ENCODE measurements around the gene RBM10. TPM values are rescaled to one million over a fixed set of nuclear protein-coding genes. Genes with fewer than 3 reads are reported as not detected.

Gene RBM10
- total and polyA plus RNA-seq, 2 experiments from 2014 or later: 39.5 to 101 TPM

GRCh38 chrX:47231167-47231566, 86.1 kb downstream of the RBM10 start:
- Histone ChIP-seq H3K79me2 (replicated peaks; ENCODE audit: insufficient read depth) (peaks cover 24% of the 10 kb centered on the region), H2AFZ (no peak overlapping the region), H3K9me2 (ENCODE audit: insufficient read depth) (no peaks in the 10 kb centered on the region), H4K20me1 (replicated peaks; ENCODE audit: insufficient read depth) (no peaks in the 10 kb centered on the region), H3K27me3 (ENCODE audit: insufficient read depth) (no peaks in the 10 kb centered on the region), H3F3A (replicated peaks; ENCODE audit: low read depth) (no peaks in the 10 kb centered on the region), H3K36me3 (ENCODE audit: insufficient read depth) (no peaks in the 10 kb centered on the region), H3K4me2 (no peak overlapping the region), H3K27ac (ENCODE audit: low read depth) (no peak overlapping the region), H3K4me1 (ENCODE audit: insufficient read depth) (peaks cover 4% of the 10 kb centered on the region), H3K4me3 (no peak overlapping the region)
- Mint-ChIP-seq H3K27me3 (ENCODE audit: insufficient read depth, low read depth, poor library complexity) (peaks cover 4% of the 10 kb centered on the region), H3K9me3 (no peaks in the 10 kb centered on the region; the same call in 1 of the 3 replicates), H3K4me1 (peaks cover 10% of the 10 kb centered on the region; the same call in 2 of the 3 replicates), H3K4me3 (no peak overlapping the region), H3K36me3 (ENCODE audit: low read depth) (peaks cover 18% of the 10 kb centered on the region), H3K27ac (no peak overlapping the region)
- DNase-seq (ENCODE audit: low spot score) (no peak), ATAC-seq (no peak)
- no peak for TF ChIP-seq ETS1 (IDR thresholded peaks at IDR 0.05)
- TF ChIP-seq ZNF114 (CRISPR knock-in tag; IDR thresholded peaks at IDR 0.05): no peak
- TF ChIP-seq NANOG (IDR thresholded peaks at IDR 0.05; ENCODE audit: borderline replicate concordance): no peak
- TF ChIP-seq CREB1 (CRISPR knock-in tag; IDR thresholded peaks at IDR 0.05; ENCODE audit: low read depth): no peak
- TF ChIP-seq ZNF331 (CRISPR knock-in tag; IDR thresholded peaks at IDR 0.05; ENCODE audit: low read depth): no peak

GRCh38 chrX:47232197-47232802, 87.3 kb downstream of the RBM10 start:
- H3K9me3 Mint-ChIP-seq: no peaks in the 10 kb centered on the region; the same call in 1 of the 3 replicates
- no peak for TF ChIP-seq POLR2AphosphoS5 (IDR thresholded peaks at IDR 0.05; ENCODE audit: low read depth)
- no peak for TF ChIP-seq STAT1 (IDR thresholded peaks at IDR 0.05; ENCODE audit: unreplicated experiment)
- TF ChIP-seq EZH2phosphoT487 (IDR thresholded peaks at IDR 0.05; ENCODE audit: unreplicated experiment): no peak
- TF ChIP-seq CREB1 (CRISPR knock-in tag; IDR thresholded peaks at IDR 0.05; ENCODE audit: low read depth): no peak
- no peak for TF ChIP-seq REST (IDR thresholded peaks at IDR 0.05; ENCODE audit: unreplicated experiment)
- TF ChIP-seq ZNF114 (CRISPR knock-in tag; IDR thresholded peaks at IDR 0.05): no peak
- TF ChIP-seq ETS1 (IDR thresholded peaks at IDR 0.05): no peak
- TF ChIP-seq EZH2 (IDR thresholded peaks at IDR 0.05; ENCODE audit: low read depth, unreplicated experiment): no peak
- TF ChIP-seq NANOG (IDR thresholded peaks at IDR 0.05; ENCODE audit: borderline replicate concordance): no peak
- no peak for TF ChIP-seq ZNF331 (CRISPR knock-in tag; IDR thresholded peaks at IDR 0.05; ENCODE audit: low read depth)
- no peak for TF ChIP-seq CTCF (conservative IDR thresholded peaks at IDR 0.05; ENCODE audit: low read depth in 2 of 2)

More at GRCh38 chrX:47232197-47232802, 87.3 kb downstream of the RBM10 start:
- Histone ChIP-seq H3K36me3 (ENCODE audit: insufficient read depth) (no peaks in the 10 kb centered on the region), H3K9me2 (ENCODE audit: insufficient read depth) (no peaks in the 10 kb centered on the region), H3K4me1 (ENCODE audit: insufficient read depth) (peaks cover 4% of the 10 kb centered on the region), H3K4me3 (peak overlapping the region; percentile 59), H3K27ac (ENCODE audit: low read depth) (peak overlapping the region; percentile 98), H3F3A (replicated peaks; ENCODE audit: low read depth) (no peaks in the 10 kb centered on the region), H4K20me1 (replicated peaks; ENCODE audit: insufficient read depth) (no peaks in the 10 kb centered on the region), H3K79me2 (replicated peaks; ENCODE audit: insufficient read depth) (peaks cover 35% of the 10 kb centered on the region), H2AFZ (no peak overlapping the region), H3K4me2 (peak overlapping the region; percentile 79), H3K27me3 (ENCODE audit: insufficient read depth) (no peaks in the 10 kb centered on the region)
- no peak; the same call in 2 of the 3 replicates for ATAC-seq
- no peak for DNase-seq (ENCODE audit: low spot score)
- Mint-ChIP-seq H3K27me3 (ENCODE audit: insufficient read depth, low read depth, poor library complexity) (peaks cover 4% of the 10 kb centered on the region), H3K36me3 (ENCODE audit: low read depth) (peaks cover 10% of the 10 kb centered on the region; the same call in 2 of the 3 replicates), H3K27ac (peak overlapping the region; percentile 100), H3K4me1 (peaks cover 10% of the 10 kb centered on the region; the same call in 2 of the 3 replicates), H3K4me3 (peak overlapping the region; percentile 93)

All from GM23338 (cell line).